ENCODE measurements around the gene CNP.

The CNP gene

DNA sequence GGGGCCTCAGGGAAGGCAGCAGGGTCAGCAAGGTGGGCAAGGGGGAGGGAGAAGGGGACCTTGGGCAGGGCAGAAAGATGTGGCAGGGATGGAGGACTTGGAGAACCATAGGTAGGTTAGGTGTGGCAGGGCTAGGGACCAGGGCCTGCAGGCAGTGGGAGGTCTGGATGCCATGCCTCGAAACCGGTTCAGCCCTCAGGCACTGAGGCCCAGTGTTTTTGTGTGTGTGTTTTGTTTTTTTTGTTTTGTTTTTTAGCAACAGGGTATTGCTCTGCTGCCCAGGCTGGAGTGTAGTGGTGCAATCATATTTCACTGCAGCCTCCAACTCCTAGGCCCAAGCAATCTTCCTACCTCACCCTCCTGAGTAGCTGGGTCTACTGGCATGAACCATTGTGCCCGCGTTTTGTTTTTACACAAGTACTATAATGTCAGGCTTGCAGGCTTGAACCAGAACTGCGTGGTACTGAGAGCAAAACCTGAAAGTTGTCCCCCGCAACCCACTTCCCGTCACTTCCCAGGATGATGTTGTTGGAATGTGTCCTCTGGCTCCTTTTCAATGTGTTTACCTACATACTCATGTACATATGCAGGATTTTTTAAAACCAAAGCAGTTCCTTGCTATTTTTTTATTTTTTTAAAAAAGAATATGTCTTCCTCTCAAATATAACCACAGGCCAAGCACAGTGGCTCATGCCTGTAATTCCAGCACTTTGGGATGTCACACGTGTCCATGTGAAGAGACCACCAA, 23.8 kb upstream of the CNP start:
- no peak for DNase-seq

DNA sequence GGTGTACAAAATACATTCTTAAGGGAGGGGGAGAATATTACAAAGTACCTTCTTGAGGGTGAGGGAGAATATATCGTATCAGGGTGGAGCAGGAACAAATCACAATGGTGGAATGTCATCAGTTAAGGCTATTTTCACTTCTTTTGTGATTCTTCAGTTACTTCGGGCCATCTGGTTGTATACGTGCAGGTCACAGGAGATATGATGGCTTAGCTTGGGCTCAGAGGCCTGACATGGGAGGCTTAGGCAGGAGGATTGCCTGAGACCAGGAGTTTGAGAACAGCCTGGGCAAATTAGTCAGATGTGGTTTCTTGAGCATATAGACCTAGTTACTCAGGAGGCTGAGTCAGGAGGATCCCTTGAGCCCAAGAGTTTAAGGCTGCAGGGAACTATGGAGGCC, 23.1 kb upstream of the CNP start:
- no peak for DNase-seq

DNA sequence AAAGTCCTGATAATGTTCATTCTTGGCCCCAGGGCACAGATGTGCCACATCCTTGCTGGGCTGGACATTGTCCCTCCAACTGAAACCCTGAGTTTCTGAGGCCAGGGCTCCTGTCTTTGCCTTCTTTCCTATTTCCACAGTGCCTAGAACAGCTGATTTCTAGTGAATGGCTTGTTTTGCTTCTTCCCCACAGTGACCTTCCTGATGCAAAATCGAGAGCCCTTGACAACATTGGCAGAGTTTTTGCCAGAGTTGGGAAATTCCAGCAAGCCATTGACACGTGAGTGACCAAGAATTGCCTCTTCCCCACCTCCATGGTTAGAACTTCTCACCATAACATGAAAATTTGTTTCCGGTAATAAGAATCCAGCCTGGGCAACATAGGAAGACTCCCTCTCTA, 21.7 kb upstream of the CNP start:
- DNase-seq = no peak

GRCh38 chr17:41948762-41949460, 17.7 kb upstream of the CNP start:
- DNase-seq = no peak

DNA sequence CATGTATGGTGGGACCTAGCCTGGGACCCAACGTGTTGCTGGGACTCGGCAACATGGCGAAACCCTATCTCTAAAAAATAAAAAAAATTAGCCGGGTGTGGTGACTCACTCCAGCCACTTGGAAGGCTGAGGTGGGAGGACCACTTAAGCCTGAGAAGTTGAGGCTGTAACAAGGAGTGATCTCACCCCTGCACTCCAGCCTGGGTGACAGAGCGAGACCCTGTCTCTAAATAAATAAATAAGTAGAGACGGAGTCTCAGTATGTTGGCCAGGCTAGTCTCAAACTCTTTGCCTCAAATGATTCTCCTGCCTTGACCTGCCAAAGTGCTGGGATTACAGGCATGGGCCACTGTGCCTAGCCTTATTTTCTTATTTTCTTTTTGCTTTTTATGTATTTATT, 10.1 kb upstream of the CNP start:
- DNase-seq = no peak

DNA sequence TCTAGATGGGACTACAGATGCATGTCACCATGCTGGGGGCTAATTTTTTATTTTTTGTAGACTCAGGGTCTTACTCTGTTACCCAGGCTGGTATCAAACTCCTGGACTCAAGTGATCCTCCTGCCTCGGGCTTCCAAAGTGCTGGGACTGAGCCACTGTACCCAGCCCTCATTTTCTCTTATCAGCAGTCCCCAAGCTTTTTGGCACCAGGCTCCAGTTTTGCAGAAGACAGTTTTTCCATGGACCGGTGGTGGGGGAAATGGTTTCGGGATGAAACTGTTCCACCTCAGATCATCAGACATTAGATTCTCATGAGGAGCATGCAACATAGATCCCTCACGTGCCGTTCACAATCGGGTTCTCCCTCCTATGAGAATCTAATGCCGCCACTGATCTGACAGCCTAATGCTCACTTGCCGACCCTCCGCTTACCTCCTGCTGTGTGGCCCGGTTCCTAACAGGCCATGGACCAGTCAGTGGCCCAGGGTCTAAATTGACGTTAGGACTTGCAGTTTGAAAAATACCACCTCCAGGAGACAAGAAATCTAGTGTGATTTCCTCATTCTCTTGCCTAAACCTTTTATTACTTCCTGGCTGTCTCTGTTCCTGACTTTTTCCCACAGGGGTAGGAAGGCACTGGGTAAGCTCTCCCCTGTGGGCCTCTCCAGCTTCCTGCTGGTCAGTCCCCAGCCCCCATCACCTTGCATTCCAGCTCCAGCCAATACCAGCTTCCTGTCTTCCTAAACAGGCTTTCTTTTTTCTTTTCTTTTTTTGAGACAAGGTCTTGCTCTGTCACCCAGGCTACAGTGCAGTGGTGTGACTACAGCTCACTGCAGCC, 9.3 kb upstream of the CNP start:
- DNase-seq = no peak

DNA sequence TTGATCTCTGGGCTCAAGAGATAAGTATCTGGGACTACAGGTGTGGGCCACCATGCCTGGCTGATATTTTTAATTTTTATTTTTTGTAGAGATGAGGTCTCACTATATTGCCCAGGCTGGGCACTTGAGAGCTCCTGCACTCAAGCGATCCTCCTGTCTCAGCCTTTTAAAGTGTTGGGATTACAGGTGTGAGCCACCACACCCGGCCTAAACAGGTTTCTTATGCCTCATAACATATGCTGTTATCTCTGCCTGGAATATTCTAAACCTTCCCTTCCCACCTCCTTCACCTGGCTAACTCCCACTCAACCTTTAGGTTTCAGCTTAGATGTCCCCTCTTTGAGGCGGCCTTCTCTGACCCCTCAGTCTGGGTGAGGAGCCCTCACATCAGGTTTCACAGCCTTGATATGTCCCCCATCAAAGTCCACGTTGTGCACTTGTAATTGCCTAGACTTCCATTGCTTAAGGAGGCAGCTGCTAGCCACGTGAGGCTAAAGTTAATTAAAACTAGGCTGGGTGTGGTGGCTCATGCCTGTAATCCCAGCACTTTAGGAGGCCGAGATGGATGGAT, 8.6 kb upstream of the CNP start:
- DNase-seq = no peak

GRCh38 chr17:41959030-41959335, 7.6 kb upstream of the CNP start:
- DNase-seq = no peak

- no peak for DNase-seq
Observed at GRCh38 chr17:41959336-41960095, 7.1 kb upstream of the CNP start.

- DNase-seq = no peak
Observed at GRCh38 chr17:41962111-41962510, 4.5 kb upstream of the CNP start.

- peak; percentile 72 for DNase-seq
Observed at GRCh38 chr17:41962768-41963434, 3.7 kb upstream of the CNP start.

- peak; percentile 67 for DNase-seq
Observed at GRCh38 chr17:41965694-41966462, 717 bp upstream of the CNP start.

GRCh38 chr17:41967141-41967920, 736 bp downstream of the CNP start:
- peak; percentile 35 for DNase-seq

DNA sequence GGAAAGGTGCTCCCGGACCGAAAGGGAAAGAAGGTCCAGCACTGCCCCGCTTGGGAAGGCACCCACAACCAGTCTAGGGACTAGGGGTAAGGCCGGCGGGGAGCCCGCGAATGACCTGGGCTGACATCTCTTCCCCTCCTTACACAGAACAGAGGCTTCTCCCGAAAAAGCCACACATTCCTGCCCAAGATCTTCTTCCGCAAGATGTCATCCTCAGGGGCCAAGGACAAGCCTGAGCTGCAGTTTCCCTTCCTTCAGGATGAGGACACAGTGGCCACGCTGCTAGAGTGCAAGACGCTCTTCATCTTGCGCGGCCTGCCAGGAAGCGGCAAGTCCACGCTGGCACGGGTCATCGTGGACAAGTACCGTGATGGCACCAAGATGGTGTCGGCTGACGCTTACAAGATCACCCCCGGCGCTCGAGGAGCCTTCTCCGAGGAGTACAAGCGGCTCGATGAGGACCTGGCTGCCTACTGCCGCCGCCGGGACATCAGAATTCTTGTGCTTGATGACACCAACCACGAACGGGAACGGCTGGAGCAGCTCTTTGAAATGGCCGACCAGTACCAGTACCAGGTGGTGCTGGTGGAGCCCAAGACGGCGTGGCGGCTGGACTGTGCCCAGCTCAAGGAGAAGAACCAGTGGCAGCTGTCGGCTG, 1.5 kb downstream of the CNP start:
- DNase-seq = no peak

- DNase-seq = no peak
Observed at GRCh38 chr17:41968676-41969075, 2.1 kb downstream of the CNP start.

GRCh38 chr17:41970901-41971331, 4.3 kb downstream of the CNP start:
- no peak for DNase-seq

GRCh38 chr17:41971721-41972523, 5.3 kb downstream of the CNP start:
- no peak for DNase-seq

- DNase-seq = no peak
Observed at GRCh38 chr17:41972571-41973407, 6.2 kb downstream of the CNP start.
